Cardiac fibroblast (primary cell): ENCODE measurements around the gene HIP1.

Experiments used
- DNase-seq, 2 donors: peaks; one replicate each; pipeline versions ENCODE4 v3.0.0 to v3.0.0-alpha.2; 2010; ENCODE audit warnings: low read depth in 2 of 2
- H3K4me3 ChIP-seq, 2 donors: replicated peaks in 1 of 2; 1 replicate in 1 of 2; 2 replicates in 1 of 2; pipeline ENCODE4 v1.5.1; 2011; ENCODE audit warnings: low read depth in 2 of 2, low read length in 2 of 2, mild to moderate bottlenecking in 2 of 2, moderate library complexity in 1 of 2
- CTCF ChIP-seq: IDR thresholded peaks from one replicate; pipeline ENCODE4 v1.5.1; 2011; ENCODE audit warnings: low read depth, mild to moderate bottlenecking, low read length, inconsistent platforms

HIP1 gene

GRCh38 chr7:75650681-75651080 is 88.1 kb downstream of the HIP1 start:
- TF ChIP-seq CTCF, result no peak
- peak in 1 of 2 donors; percentile 33 for DNase-seq
- no peak overlapping the region for H3K4me3 ChIP-seq

GRCh38 chr7:75650062-75650461 is 88.7 kb downstream of the HIP1 start:
- no peak for TF ChIP-seq CTCF
- H3K4me3 ChIP-seq, result no peak overlapping the region
- DNase-seq, result no peak

GRCh38 chr7:75649462-75649861 is 89.3 kb downstream of the HIP1 start:
- no peak for DNase-seq
- TF ChIP-seq CTCF, result no peak
- H3K4me3 ChIP-seq, result no peak overlapping the region

GRCh38 chr7:75647709-75648438 is 90.9 kb downstream of the HIP1 start:
- TF ChIP-seq CTCF, result no peak
- no peak overlapping the region for H3K4me3 ChIP-seq
- DNase-seq, result no peak

GRCh38 chr7:75646571-75647102 is 92.1 kb downstream of the HIP1 start:
- no peak for TF ChIP-seq CTCF
- no peak for DNase-seq
- H3K4me3 ChIP-seq, result no peak overlapping the region

GRCh38 chr7:75645570-75645969 is 93.2 kb downstream of the HIP1 start:
- DNase-seq, result no peak
- no peak overlapping the region for H3K4me3 ChIP-seq
- TF ChIP-seq CTCF, result no peak
